ENCODE results near the gene TIMM23.

The TIMM23 gene

DNA sequence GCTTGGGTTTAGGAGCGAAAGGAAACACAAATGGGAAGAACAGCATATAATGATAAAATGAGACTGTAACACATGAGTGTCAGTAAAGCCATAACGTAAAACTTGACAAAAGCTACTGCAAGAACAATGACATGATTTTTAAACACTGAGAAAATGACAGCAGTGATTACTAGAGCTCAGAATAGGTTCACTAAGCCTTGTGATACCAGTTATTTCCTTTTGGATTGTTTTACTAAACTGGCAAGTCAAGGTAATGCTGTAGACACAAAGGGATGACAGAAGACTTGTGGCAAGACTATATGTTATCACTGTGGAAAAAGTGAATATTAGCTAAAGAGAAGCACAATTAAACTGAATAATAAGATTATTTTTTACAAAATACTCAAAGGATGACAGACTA, 45.4 kb downstream of the TIMM23 start (continued):
- TF ChIP-seq KLF10 (tag by site-specific recombination; IDR thresholded peaks at IDR 0.05) (no peak), YY1 (tag by site-specific recombination; IDR thresholded peaks at IDR 0.05) (no peak), ZNF2 (tag by site-specific recombination; IDR thresholded peaks at IDR 0.05) (no peak), ZNF549 (tag by site-specific recombination; IDR thresholded peaks at IDR 0.05) (no peak)

GRCh38 chr10:46018453-46019176, 46.3 kb downstream of the TIMM23 start:
- no peak for TF ChIP-seq ZNF354C (tag by site-specific recombination; IDR thresholded peaks at IDR 0.05; ENCODE audit: borderline replicate concordance, low read depth)
- TF ChIP-seq KLF8 (tag by site-specific recombination; IDR thresholded peaks at IDR 0.05), result no peak
- TF ChIP-seq ZBTB7A (tag by site-specific recombination; IDR thresholded peaks at IDR 0.05; ENCODE audit: low read depth), result no peak
- TF ChIP-seq, protein P1, sequence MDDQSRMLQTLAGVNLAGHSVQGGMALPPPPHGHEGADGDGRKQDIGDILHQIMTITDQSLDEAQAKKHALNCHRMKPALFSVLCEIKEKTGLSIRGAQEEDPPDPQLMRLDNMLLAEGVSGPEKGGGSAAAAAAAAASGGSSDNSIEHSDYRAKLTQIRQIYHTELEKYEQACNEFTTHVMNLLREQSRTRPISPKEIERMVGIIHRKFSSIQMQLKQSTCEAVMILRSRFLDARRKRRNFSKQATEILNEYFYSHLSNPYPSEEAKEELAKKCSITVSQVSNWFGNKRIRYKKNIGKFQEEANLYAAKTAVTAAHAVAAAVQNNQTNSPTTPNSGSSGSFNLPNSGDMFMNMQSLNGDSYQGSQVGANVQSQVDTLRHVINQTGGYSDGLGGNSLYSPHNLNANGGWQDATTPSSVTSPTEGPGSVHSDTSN (CRISPR knock-in tag; IDR thresholded peaks at IDR 0.05), result no peak
- no peak for TF ChIP-seq ZNF26 (tag by site-specific recombination; IDR thresholded peaks at IDR 0.05)
- no peak for TF ChIP-seq ZNF366 (tag by site-specific recombination; conservative IDR thresholded peaks at IDR 0.05)
- TF ChIP-seq HOXC10 (CRISPR knock-in tag; IDR thresholded peaks at IDR 0.05), result no peak
- TF ChIP-seq, protein P2, sequence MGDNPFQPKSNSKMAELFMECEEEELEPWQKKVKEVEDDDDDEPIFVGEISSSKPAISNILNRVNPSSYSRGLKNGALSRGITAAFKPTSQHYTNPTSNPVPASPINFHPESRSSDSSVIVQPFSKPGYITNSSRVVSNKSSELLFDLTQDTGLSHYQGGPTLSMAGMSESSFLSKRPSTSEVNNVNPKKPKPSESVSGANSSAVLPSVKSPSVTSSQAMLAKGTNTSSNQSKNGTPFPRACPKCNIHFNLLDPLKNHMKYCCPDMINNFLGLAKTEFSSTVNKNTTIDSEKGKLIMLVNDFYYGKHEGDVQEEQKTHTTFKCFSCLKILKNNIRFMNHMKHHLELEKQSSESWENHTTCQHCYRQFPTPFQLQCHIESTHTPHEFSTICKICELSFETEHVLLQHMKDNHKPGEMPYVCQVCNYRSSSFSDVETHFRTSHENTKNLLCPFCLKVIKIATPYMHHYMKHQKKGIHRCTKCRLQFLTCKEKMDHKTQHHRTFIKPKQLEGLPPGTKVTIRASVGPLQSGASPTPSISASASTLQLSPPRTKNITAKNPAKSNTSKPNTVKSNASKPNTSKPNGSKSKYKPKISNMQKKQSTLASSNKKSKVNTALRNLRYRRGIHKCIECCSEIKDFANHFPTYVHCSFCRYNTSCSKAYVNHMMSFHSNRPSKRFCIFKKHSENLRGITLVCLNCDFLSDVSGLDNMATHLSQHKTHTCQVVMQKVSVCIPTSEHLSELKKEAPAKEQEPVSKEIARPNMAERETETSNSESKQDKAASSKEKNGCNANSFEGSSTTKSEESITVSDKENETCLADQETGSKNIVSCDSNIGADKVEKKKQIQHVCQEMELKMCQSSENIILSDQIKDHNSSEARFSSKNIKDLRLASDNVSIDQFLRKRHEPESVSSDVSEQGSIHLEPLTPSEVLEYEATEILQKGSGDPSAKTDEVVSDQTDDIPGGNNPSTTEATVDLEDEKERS (tag by site-specific recombination; IDR thresholded peaks at IDR 0.05), result no peak
- TF ChIP-seq ZNF701 (tag by site-specific recombination; IDR thresholded peaks at IDR 0.05), result no peak
- TF ChIP-seq ZNF473 (tag by site-specific recombination; IDR thresholded peaks at IDR 0.05), result no peak
- no peak for TF ChIP-seq ZNF391 (tag by site-specific recombination; IDR thresholded peaks at IDR 0.05; ENCODE audit: borderline replicate concordance, low read depth)
- H3K4me1 ChIP-seq (ENCODE audit: control insufficient read depth, insufficient read depth, low read length), result peaks cover 5% of the 10 kb centered on the region; the same call in 1 of the 2 replicates
- H3K4me3 ChIP-seq (ENCODE audit: low read depth, low read length), result no peak overlapping the region
- peaks cover 15 to 42% of the 10 kb centered on the region in 2 experiments for H3K36me3 ChIP-seq (ENCODE audit: control insufficient read depth in 2 of 2, insufficient read depth in 1 of 2, low read length in 2 of 2)
- ChIA-PET POLR2A (no interaction called here), CTCF (interaction anchor here (1.1 to 1.4 kb wide), 2 partner anchors 10 to 204 kb away, joined by 3 read pairs; no protein-coding TSS in a partner anchor)
- no peaks in the 10 kb centered on the region for H3K9me3 ChIP-seq (ENCODE audit: control insufficient read depth, insufficient read depth, low read depth, low read length)
- H3K27ac ChIP-seq (ENCODE audit: extremely low read depth, low read depth, low read length), result no peak overlapping the region

DNA sequence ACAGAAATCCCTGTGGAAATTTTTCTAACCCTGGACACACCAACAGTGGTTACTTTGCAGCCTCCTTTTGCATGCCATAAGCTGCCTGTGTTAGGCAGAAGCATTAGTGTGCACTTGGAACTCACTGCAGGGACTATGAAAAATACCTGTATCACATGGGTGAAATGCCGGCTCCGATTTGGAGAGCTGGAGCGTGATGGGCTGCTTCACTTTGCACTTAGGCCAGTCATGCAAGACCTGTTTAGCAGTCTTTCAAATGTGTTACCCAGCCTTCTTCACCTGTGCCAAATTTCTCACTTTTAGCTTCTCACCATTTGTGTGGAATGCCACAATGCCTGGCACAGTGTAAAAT, 46.9 kb downstream of the TIMM23 start:
- H3K36me3 ChIP-seq (ENCODE audit: control insufficient read depth in 2 of 2, insufficient read depth in 1 of 2, low read length in 2 of 2), result peaks cover 9 to 37% of the 10 kb centered on the region in 2 experiments
- CTCF ChIA-PET, result interaction anchor here (1.4 to 1.7 kb wide), 2 partner anchors 13 to 203 kb away, joined by 3 to 4 read pairs; no protein-coding TSS in a partner anchor
- H3K4me3 ChIP-seq (ENCODE audit: low read depth, low read length), result no peak overlapping the region
- peaks cover 10% of the 10 kb centered on the region; the same call in 1 of the 2 replicates for H3K4me1 ChIP-seq (ENCODE audit: control insufficient read depth, insufficient read depth, low read length)
- no peak overlapping the region for H3K27ac ChIP-seq (ENCODE audit: extremely low read depth, low read depth, low read length)
- POLR2A ChIA-PET, result no interaction called here
- TF ChIP-seq HOXA7 (CRISPR knock-in tag; IDR thresholded peaks at IDR 0.05; ENCODE audit: borderline replicate concordance) (no peak), INSM2 (tag by site-specific recombination; IDR thresholded peaks at IDR 0.05) (no peak), BCL11A (tag by site-specific recombination; IDR thresholded peaks at IDR 0.05; ENCODE audit: low read depth) (no peak)
- H3K9me3 ChIP-seq (ENCODE audit: control insufficient read depth, insufficient read depth, low read depth, low read length), result no peaks in the 10 kb centered on the region
